ENCODE measurements around the gene METTL9. TPM values are rescaled to one million over a fixed set of nuclear protein-coding genes. Genes with fewer than 3 reads are reported as not detected.
"Not testable (repeated sequence)": the region's sequence is repeated elsewhere in the genome, so short reads cannot be mapped to it uniquely, and the experiment has no call there.

The METTL9 gene
- total and polyA plus RNA-seq, 4 donors: 159 to 207 (median 179) TPM

DNA sequence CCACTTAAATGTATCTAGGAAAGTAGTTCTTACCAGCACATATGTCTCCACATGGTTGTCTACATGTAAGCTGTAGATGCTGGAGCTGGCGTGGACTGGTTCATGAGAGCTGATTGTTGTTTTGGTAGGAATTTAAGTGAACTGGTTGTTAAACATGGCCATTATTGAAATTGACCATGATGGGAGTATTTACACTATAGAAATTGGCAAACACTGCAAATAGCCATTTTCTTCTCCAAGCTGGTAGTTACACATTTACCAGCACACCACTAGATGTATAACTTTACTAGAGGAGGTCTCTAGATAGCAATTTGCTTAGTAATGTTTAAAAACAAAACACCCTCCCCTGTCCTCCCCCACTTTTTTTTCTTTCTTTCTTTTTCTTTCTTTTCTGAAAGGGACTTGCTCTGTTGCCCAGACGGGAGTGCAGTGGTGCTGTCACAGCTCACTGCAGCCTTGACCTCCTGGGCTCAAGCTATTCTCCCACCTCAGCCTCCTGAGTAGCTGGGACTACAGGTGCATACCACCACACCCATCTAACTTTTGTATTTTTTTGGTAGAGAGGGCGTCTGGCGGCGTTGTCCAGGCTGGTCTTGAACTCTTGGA is 28.8 kb downstream of the METTL9 start:
- DNase-seq (ENCODE audit: low read depth in 4 of 6, low spot score in 6 of 6): peak in 1 of 6 donors; percentile 24
- 83% methylated on average over 1 of the region's 5 CpGs for WGBS (ENCODE audit: insufficient coverage)
- no peaks in the 10 kb centered on the region for H3K27me3 ChIP-seq (ENCODE audit: control insufficient read depth, insufficient read depth, low read length)
- H3K4me3 ChIP-seq (ENCODE audit: low read depth, low read length): no peak overlapping the region
- peaks cover 15% of the 10 kb centered on the region for H3K36me3 ChIP-seq (ENCODE audit: control insufficient read depth, insufficient read depth, low read length)
- H3K4me1 ChIP-seq (ENCODE audit: control insufficient read depth, insufficient read depth, low read length): no peaks in the 10 kb centered on the region
- H3K9me3 ChIP-seq (ENCODE audit: control insufficient read depth, insufficient read depth, low read length): no peaks in the 10 kb centered on the region
- no peak overlapping the region for H3K27ac ChIP-seq (ENCODE audit: low read depth, low read length)

DNA sequence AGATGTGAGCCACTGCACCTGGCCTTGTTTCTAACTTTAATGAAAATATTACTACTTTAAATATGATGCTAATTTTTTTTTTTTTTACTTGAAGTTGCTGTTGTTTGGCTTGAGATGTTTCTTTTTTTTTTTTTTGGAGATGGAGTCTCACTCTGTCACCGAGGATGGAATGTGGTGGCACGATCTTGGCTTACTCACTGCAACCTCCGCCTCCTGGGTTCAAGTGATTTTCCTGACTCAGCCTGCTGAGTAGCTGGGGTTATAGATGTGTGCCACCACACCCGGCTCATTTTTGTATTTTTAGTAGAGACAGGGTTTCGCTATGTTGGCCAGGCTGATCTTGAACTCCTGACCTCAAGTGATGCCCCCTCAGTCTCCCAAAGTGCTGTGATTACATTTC is 29.4 kb downstream of the METTL9 start:
- Histone ChIP-seq H3K27ac (ENCODE audit: low read depth, low read length) (no peak overlapping the region), H3K4me3 (ENCODE audit: low read depth, low read length) (no peak overlapping the region), H3K36me3 (ENCODE audit: control insufficient read depth, insufficient read depth, low read length) (peaks cover 15% of the 10 kb centered on the region), H3K27me3 (ENCODE audit: control insufficient read depth, insufficient read depth, low read length) (no peaks in the 10 kb centered on the region), H3K4me1 (ENCODE audit: control insufficient read depth, insufficient read depth, low read length) (no peaks in the 10 kb centered on the region), H3K9me3 (ENCODE audit: control insufficient read depth, insufficient read depth, low read length) (no peaks in the 10 kb centered on the region)
- no peak for DNase-seq (ENCODE audit: low read depth in 4 of 6, low spot score in 6 of 6)
- 95% methylated on average over 4 of the region's 5 CpGs for WGBS (ENCODE audit: insufficient coverage)

GRCh38 chr16:21629616-21630539 is 30.5 kb downstream of the METTL9 start:
- peaks cover 11% of the 10 kb centered on the region for H3K36me3 ChIP-seq (ENCODE audit: control insufficient read depth, insufficient read depth, low read length)
- H3K27ac ChIP-seq (ENCODE audit: low read depth, low read length); H3K4me3 ChIP-seq (ENCODE audit: low read depth, low read length); H3K27me3 ChIP-seq (ENCODE audit: control insufficient read depth, insufficient read depth, low read length); H3K4me1 ChIP-seq (ENCODE audit: control insufficient read depth, insufficient read depth, low read length); H3K9me3 ChIP-seq (ENCODE audit: control insufficient read depth, insufficient read depth, low read length); DNase-seq (ENCODE audit: low read depth in 4 of 6, low spot score in 6 of 6): not testable (repeated sequence)
- 97% methylated on average over 26 of the region's 37 CpGs for WGBS (ENCODE audit: insufficient coverage)

DNA sequence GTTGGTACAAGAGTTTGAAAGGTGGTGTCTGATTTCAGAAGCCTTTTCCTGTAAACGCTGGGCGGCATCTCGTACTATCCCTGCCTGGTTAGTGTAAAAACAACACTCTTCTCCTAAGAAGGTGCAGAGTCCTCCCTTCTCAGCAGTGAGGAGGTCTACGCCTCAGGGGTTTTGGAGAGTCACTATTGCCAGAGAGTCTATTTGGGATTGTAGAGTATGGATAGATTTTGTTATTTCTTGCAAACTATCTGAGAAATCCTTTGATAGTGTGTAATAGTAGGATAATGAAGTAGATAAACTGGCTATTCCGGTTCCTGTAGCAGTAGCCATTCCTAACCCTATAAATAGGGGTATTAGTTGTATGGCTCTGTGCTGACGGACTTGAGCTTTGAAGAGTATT is 31.5 kb downstream of the METTL9 start:
- H3K27me3 ChIP-seq (ENCODE audit: control insufficient read depth, insufficient read depth, low read length); H3K4me3 ChIP-seq (ENCODE audit: low read depth, low read length); H3K27ac ChIP-seq (ENCODE audit: low read depth, low read length); DNase-seq (ENCODE audit: low read depth in 4 of 6, low spot score in 6 of 6); H3K4me1 ChIP-seq (ENCODE audit: control insufficient read depth, insufficient read depth, low read length); H3K9me3 ChIP-seq (ENCODE audit: control insufficient read depth, insufficient read depth, low read length): not testable (repeated sequence)
- peaks cover 11% of the 10 kb centered on the region for H3K36me3 ChIP-seq (ENCODE audit: control insufficient read depth, insufficient read depth, low read length)
- WGBS (ENCODE audit: insufficient coverage): no CpG with 5 or more reads among the region's 6 CpGs

DNA sequence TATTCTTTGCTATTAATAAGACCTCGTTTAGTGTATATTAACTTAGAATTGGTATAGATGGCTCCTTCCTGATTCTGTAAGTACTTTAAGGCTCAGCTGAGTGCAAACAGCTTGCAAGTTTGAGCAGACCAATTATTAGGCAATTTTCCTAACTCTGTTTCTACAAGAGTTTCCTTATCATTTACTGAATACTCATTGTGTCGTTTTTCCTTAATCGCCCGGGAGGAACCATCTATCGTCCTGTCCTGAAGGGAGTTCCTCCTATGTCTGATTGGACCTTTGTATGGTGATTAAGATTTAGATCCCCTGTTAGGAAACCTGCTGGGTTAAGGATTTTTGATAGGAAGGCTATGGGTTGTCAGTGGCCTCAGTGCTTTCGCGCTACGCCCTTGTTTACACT is 32.0 kb downstream of the METTL9 start:
- H3K4me3 ChIP-seq (ENCODE audit: low read depth, low read length); H3K27me3 ChIP-seq (ENCODE audit: control insufficient read depth, insufficient read depth, low read length); H3K9me3 ChIP-seq (ENCODE audit: control insufficient read depth, insufficient read depth, low read length); H3K4me1 ChIP-seq (ENCODE audit: control insufficient read depth, insufficient read depth, low read length); DNase-seq (ENCODE audit: low read depth in 4 of 6, low spot score in 6 of 6); H3K27ac ChIP-seq (ENCODE audit: low read depth, low read length): not testable (repeated sequence)
- no CpG with 5 or more reads among the region's 8 CpGs for WGBS (ENCODE audit: insufficient coverage)
- peaks cover 11% of the 10 kb centered on the region for H3K36me3 ChIP-seq (ENCODE audit: control insufficient read depth, insufficient read depth, low read length)

GRCh38 chr16:21631951-21632575 is 32.7 kb downstream of the METTL9 start:
- H3K4me3 ChIP-seq (ENCODE audit: low read depth, low read length); DNase-seq (ENCODE audit: low read depth in 4 of 6, low spot score in 6 of 6); H3K27ac ChIP-seq (ENCODE audit: low read depth, low read length); H3K4me1 ChIP-seq (ENCODE audit: control insufficient read depth, insufficient read depth, low read length); H3K9me3 ChIP-seq (ENCODE audit: control insufficient read depth, insufficient read depth, low read length); H3K27me3 ChIP-seq (ENCODE audit: control insufficient read depth, insufficient read depth, low read length): not testable (repeated sequence)
- no CpG with 5 or more reads among the region's 5 CpGs for WGBS (ENCODE audit: insufficient coverage)
- peaks cover 11% of the 10 kb centered on the region for H3K36me3 ChIP-seq (ENCODE audit: control insufficient read depth, insufficient read depth, low read length)

DNA sequence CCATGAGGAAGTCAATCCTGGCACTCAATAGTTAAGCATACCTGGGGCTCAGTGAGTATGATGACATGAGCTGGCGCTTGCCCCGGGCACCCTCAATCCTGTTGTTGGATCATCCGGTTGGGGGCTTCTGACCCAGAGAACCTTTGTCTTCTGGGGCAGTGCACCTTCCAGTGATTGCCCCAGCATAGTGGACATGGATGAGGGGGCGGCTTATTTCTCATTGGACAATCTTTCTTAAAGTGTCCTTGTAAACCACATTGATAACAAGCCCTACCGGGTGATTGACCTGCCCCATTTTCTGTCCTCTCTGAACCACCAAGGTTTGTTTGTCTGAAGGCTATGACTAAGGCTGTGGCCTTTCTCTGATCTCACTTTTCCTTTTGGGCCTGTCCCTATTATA is 34.8 kb downstream of the METTL9 start:
- no peak overlapping the region for H3K27ac ChIP-seq (ENCODE audit: low read depth, low read length)
- H3K4me3 ChIP-seq (ENCODE audit: low read depth, low read length): no peak overlapping the region
- peaks cover 12% of the 10 kb centered on the region for H3K36me3 ChIP-seq (ENCODE audit: control insufficient read depth, insufficient read depth, low read length)
- WGBS (ENCODE audit: insufficient coverage): 93% methylated on average over 4 of the region's 5 CpGs
- no peaks in the 10 kb centered on the region for H3K4me1 ChIP-seq (ENCODE audit: control insufficient read depth, insufficient read depth, low read length)
- no peak for DNase-seq (ENCODE audit: low read depth in 4 of 6, low spot score in 6 of 6)
- H3K9me3 ChIP-seq (ENCODE audit: control insufficient read depth, insufficient read depth, low read length): no peaks in the 10 kb centered on the region
- H3K27me3 ChIP-seq (ENCODE audit: control insufficient read depth, insufficient read depth, low read length): no peaks in the 10 kb centered on the region

GRCh38 chr16:21635694-21636093 is 36.3 kb downstream of the METTL9 start:
- not testable (repeated sequence) for DNase-seq (ENCODE audit: low read depth in 4 of 6, low spot score in 6 of 6); H3K4me3 ChIP-seq (ENCODE audit: low read depth, low read length); H3K27ac ChIP-seq (ENCODE audit: low read depth, low read length); H3K4me1 ChIP-seq (ENCODE audit: control insufficient read depth, insufficient read depth, low read length); H3K27me3 ChIP-seq (ENCODE audit: control insufficient read depth, insufficient read depth, low read length); H3K9me3 ChIP-seq (ENCODE audit: control insufficient read depth, insufficient read depth, low read length); H3K36me3 ChIP-seq (ENCODE audit: control insufficient read depth, insufficient read depth, low read length)
- WGBS (ENCODE audit: insufficient coverage): 85% methylated on average over 9 of the region's 9 CpGs

- H3K4me3 ChIP-seq (ENCODE audit: low read depth, low read length): no peak overlapping the region
- H3K4me1 ChIP-seq (ENCODE audit: control insufficient read depth, insufficient read depth, low read length): no peaks in the 10 kb centered on the region
- DNase-seq (ENCODE audit: low read depth in 4 of 6, low spot score in 6 of 6): no peak
- no peak overlapping the region for H3K27ac ChIP-seq (ENCODE audit: low read depth, low read length)
- H3K36me3 ChIP-seq (ENCODE audit: control insufficient read depth, insufficient read depth, low read length): peaks cover 5% of the 10 kb centered on the region
- H3K27me3 ChIP-seq (ENCODE audit: control insufficient read depth, insufficient read depth, low read length): no peaks in the 10 kb centered on the region
- no peaks in the 10 kb centered on the region for H3K9me3 ChIP-seq (ENCODE audit: control insufficient read depth, insufficient read depth, low read length)
- 89% methylated on average over 31 of the region's 37 CpGs for WGBS (ENCODE audit: insufficient coverage)
Observed at GRCh38 chr16:21637032-21637968, 37.9 kb downstream of the METTL9 start.

All from spinal cord (tissue), 10 donors.